K562 (cell line): ENCODE data around the gene SOCS3. TPM values are rescaled to one million over a fixed set of nuclear protein-coding genes. Genes with fewer than 3 reads are reported as not detected.
A peak's percentile ranks its signal among the peaks of the same experiment; 100 is the strongest.

Source experiments
- ARID2 ChIP-seq: fragments of 450-650 bp; IDR thresholded peaks from 2 replicates; pipeline ENCODE4 v1.6.1; 2017; ENCODE audit warnings: antibody characterized with exemption, mild to moderate bottlenecking
- DDX20 ChIP-seq: fragments of 450-650 bp; IDR thresholded peaks from 2 replicates; pipeline ENCODE4 v1.6.1; 2016; ENCODE audit warnings: missing genetic modification characterization, low read depth, mild to moderate bottlenecking, missing compliant biosample characterization, moderate library complexity
- MTA3 ChIP-seq: fragments of 450-650 bp; formaldehyde crosslinking; IDR thresholded peaks from 2 replicates; pipeline ENCODE4 v1.6.1; 2017; ENCODE audit warnings: mild to moderate bottlenecking, borderline replicate concordance
- RB1 ChIP-seq: fragments of 450-650 bp; IDR thresholded peaks from 2 replicates; pipeline ENCODE4 v1.6.1; 2017; ENCODE audit warnings: low read depth, mild to moderate bottlenecking
- SMARCE1 ChIP-seq: fragments of 450-650 bp; IDR thresholded peaks from 2 replicates; pipeline ENCODE4 v1.7.1; 2016; ENCODE audit warnings: mild to moderate bottlenecking
- ZNF408 ChIP-seq: fragments of 250-450 bp; sonication (Bioruptor Pico); IDR thresholded peaks from 2 replicates; pipeline ENCODE4 v1.4.0; 2020; ENCODE audit warnings: low read depth, mild to moderate bottlenecking, moderate library complexity
- polyA plus RNA-seq, 8 experiments: library from polyadenylated mRNA; depleted of rRNA in 4 of 8; stranded (reverse) in 5 of 8; unstranded in 3 of 8; fragments of >200 nt; fragmentation: Nextera tagmentation in 2 of 8; fragmentation: Illumina TruSeq in 1 of 8; extraction: Ambion mirVana in 2 of 8; extraction: Trizol in 1 of 8; gene quantifications; 2 replicates each; pipeline versions ENCODE4 v1.2.1 to v1.2.3, GENCODE V29; 2011 to 2014; ENCODE audit warnings: inconsistent platforms in 1 of 8, missing spikeins in 1 of 8
- total RNA-seq, 7 experiments: library from RNA; depleted of rRNA in 6 of 7; stranded (reverse); fragments of >200 nt in 6 of 7; fragmentation: Illumina TruSeq in 2 of 7; extraction: Trizol in 2 of 7; gene quantifications; 2 replicates each; pipeline versions ENCODE4 v1.2.1 to v1.2.3, GENCODE V29; 2011 to 2021; ENCODE audit warnings: low replicate concordance in 1 of 7
- TF ChIP-seq, protein P1 (sequence below), 2 experiments: fragments of 450-650 bp; IDR thresholded peaks; 2 replicates each; pipeline ENCODE4 v1.6.1; 2018; ENCODE audit warnings: mild to moderate bottlenecking in 2 of 2, low read depth in 1 of 2; ENCODE audit not compliant: partially characterized antibody in 2 of 2
- TF ChIP-seq, protein P2 (sequence below), 2 experiments: fragments of 200-800 bp in 1 of 2; sonication (Bioruptor generic) in 1 of 2; sonication (generic) in 1 of 2; formaldehyde crosslinking in 1 of 2; IDR thresholded peaks in 1 of 2; conservative IDR thresholded peaks in 1 of 2; 2 replicates each; pipeline versions ENCODE4 v1.5.0 to v1.6.1; 2016 to 2020; ENCODE audit warnings: missing compliant biosample characterization in 1 of 2, missing genetic modification characterization in 1 of 2, missing genetic modification reagents in 1 of 2
- TF ChIP-seq, protein P3 (sequence below): fragments of 250-450 bp; sonication (Bioruptor Pico); IDR thresholded peaks from 2 replicates; pipeline ENCODE4 v1.5.0; 2022; ENCODE audit warnings: mild to moderate bottlenecking
- TF ChIP-seq, protein P4 (sequence below), 2 experiments: fragments of 450-650 bp; IDR thresholded peaks; 2 replicates each; pipeline ENCODE4 v1.6.1; 2016
- TF ChIP-seq, protein P5 (sequence below): fragments of 200-800 bp; sonication (Bioruptor generic); IDR thresholded peaks from 2 replicates; pipeline ENCODE4 v1.6.1; 2017; ENCODE audit warnings: missing genetic modification characterization, missing compliant biosample characterization

SOCS3 gene
- total and polyA plus RNA-seq, 9 of the 15 experiments (the other 6 are each of a cell fraction or from before 2014, with no cell fraction given): 0.56 to 38.9 (median 13.7) TPM

DNA sequence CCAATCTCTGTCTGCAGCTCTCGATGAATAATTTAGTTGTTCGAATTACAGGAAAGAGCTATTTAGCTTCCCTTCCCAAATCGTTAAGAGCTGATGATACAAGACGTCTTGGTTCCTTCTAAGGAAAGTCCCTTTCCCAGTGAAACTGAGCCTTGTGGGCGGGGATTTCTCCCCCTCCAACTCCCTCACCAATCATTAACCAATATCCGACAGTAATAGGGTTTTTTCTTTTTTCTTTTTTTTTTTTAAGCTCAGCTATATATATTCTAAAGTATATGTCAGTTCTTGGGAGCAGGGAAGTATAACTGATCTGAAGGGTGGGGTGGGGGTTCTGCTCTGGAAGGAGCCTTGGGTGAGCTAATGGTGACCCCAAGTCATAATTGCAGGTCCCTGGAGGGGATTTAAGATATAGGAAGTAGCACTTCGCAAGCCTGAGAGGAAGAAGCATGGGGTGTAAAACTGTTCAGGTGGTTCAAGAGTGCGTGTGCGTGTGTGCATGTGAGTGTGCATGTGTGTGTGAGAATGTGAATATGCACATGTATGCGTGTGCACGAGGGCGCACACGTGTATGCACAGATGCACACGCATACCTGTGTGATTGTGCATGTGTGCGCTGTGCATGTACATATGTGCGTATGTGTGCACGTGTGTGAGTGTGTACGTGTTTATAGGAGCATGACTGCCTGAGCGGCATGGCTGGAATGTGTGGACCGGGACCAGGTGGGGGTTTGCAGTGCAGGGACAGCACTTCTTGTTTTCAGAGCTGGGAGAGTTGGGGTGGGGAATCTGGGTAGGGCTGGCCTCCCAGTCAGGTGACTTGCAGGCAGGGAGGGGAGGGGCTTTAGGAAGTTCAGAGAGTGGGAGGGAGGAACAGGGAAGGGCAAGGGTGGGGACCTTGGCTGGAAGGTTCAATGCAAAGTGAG lies 42.7 kb downstream of the SOCS3 start (continued):
- TF ChIP-seq, protein P1, sequence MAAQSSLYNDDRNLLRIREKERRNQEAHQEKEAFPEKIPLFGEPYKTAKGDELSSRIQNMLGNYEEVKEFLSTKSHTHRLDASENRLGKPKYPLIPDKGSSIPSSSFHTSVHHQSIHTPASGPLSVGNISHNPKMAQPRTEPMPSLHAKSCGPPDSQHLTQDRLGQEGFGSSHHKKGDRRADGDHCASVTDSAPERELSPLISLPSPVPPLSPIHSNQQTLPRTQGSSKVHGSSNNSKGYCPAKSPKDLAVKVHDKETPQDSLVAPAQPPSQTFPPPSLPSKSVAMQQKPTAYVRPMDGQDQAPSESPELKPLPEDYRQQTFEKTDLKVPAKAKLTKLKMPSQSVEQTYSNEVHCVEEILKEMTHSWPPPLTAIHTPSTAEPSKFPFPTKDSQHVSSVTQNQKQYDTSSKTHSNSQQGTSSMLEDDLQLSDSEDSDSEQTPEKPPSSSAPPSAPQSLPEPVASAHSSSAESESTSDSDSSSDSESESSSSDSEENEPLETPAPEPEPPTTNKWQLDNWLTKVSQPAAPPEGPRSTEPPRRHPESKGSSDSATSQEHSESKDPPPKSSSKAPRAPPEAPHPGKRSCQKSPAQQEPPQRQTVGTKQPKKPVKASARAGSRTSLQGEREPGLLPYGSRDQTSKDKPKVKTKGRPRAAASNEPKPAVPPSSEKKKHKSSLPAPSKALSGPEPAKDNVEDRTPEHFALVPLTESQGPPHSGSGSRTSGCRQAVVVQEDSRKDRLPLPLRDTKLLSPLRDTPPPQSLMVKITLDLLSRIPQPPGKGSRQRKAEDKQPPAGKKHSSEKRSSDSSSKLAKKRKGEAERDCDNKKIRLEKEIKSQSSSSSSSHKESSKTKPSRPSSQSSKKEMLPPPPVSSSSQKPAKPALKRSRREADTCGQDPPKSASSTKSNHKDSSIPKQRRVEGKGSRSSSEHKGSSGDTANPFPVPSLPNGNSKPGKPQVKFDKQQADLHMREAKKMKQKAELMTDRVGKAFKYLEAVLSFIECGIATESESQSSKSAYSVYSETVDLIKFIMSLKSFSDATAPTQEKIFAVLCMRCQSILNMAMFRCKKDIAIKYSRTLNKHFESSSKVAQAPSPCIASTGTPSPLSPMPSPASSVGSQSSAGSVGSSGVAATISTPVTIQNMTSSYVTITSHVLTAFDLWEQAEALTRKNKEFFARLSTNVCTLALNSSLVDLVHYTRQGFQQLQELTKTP (IDR thresholded peaks at IDR 0.05; ENCODE audit: low read depth in 1 of 2, partially characterized antibody in 2 of 2): no peak
- peak; percentile 36; the same call in 1 of the 2 replicates for TF ChIP-seq MTA3
- no peak for TF ChIP-seq DDX20 (tag)
- TF ChIP-seq ZNF408 (CRISPR knock-in tag): no peak
- TF ChIP-seq ARID2: 0 out of 2 replicates have a peak, but pooled peaks have one; percentile 18
- TF ChIP-seq, protein P2, sequence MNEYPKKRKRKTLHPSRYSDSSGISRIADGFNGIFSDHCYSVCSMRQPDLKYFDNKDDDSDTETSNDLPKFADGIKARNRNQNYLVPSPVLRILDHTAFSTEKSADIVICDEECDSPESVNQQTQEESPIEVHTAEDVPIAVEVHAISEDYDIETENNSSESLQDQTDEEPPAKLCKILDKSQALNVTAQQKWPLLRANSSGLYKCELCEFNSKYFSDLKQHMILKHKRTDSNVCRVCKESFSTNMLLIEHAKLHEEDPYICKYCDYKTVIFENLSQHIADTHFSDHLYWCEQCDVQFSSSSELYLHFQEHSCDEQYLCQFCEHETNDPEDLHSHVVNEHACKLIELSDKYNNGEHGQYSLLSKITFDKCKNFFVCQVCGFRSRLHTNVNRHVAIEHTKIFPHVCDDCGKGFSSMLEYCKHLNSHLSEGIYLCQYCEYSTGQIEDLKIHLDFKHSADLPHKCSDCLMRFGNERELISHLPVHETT (CRISPR knock-in tag; conservative IDR thresholded peaks at IDR 0.05 in 1 of 2, IDR thresholded peaks at IDR 0.05 in 1 of 2): 0 out of 4 replicates have a peak, but pooled peaks of 1 of the 2 experiments have one; percentile 36
- TF ChIP-seq, protein P3, sequence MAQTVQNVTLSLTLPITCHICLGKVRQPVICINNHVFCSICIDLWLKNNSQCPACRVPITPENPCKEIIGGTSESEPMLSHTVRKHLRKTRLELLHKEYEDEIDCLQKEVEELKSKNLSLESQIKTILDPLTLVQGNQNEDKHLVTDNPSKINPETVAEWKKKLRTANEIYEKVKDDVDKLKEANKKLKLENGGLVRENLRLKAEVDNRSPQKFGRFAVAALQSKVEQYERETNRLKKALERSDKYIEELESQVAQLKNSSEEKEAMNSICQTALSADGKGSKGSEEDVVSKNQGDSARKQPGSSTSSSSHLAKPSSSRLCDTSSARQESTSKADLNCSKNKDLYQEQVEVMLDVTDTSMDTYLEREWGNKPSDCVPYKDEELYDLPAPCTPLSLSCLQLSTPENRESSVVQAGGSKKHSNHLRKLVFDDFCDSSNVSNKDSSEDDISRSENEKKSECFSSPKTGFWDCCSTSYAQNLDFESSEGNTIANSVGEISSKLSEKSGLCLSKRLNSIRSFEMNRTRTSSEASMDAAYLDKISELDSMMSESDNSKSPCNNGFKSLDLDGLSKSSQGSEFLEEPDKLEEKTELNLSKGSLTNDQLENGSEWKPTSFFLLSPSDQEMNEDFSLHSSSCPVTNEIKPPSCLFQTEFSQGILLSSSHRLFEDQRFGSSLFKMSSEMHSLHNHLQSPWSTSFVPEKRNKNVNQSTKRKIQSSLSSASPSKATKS (CRISPR knock-in tag): no peak
- TF ChIP-seq SMARCE1: 0 out of 2 replicates have a peak, but pooled peaks have one; percentile 15
- TF ChIP-seq RB1: peak; percentile 48; the same call in 1 of the 2 replicates
- TF ChIP-seq, protein P4, sequence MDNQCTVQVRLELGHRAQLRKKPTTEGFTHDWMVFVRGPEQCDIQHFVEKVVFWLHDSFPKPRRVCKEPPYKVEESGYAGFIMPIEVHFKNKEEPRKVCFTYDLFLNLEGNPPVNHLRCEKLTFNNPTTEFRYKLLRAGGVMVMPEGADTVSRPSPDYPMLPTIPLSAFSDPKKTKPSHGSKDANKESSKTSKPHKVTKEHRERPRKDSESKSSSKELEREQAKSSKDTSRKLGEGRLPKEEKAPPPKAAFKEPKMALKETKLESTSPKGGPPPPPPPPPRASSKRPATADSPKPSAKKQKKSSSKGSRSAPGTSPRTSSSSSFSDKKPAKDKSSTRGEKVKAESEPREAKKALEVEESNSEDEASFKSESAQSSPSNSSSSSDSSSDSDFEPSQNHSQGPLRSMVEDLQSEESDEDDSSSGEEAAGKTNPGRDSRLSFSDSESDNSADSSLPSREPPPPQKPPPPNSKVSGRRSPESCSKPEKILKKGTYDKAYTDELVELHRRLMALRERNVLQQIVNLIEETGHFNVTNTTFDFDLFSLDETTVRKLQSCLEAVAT (IDR thresholded peaks at IDR 0.05): peak in 1 of 2 experiments; percentile 49; a peak in 1 of 4 replicates
- TF ChIP-seq, protein P5, sequence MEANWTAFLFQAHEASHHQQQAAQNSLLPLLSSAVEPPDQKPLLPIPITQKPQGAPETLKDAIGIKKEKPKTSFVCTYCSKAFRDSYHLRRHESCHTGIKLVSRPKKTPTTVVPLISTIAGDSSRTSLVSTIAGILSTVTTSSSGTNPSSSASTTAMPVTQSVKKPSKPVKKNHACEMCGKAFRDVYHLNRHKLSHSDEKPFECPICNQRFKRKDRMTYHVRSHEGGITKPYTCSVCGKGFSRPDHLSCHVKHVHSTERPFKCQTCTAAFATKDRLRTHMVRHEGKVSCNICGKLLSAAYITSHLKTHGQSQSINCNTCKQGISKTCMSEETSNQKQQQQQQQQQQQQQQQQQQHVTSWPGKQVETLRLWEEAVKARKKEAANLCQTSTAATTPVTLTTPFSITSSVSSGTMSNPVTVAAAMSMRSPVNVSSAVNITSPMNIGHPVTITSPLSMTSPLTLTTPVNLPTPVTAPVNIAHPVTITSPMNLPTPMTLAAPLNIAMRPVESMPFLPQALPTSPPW: peak; percentile 74
